Cerebellar cortex (tissue), 1 donor: ENCODE measurements around the gene DNAJC5.
"Not testable (repeated sequence)": the region's sequence is repeated elsewhere in the genome, so short reads cannot be mapped to it uniquely, and the experiment has no call there.

Experiments used
- DNase-seq: peaks from one replicate; pipeline ENCODE4 v3.0.0-alpha.2; 2015; ENCODE audit warnings: low spot score

The DNAJC5 gene

DNA sequence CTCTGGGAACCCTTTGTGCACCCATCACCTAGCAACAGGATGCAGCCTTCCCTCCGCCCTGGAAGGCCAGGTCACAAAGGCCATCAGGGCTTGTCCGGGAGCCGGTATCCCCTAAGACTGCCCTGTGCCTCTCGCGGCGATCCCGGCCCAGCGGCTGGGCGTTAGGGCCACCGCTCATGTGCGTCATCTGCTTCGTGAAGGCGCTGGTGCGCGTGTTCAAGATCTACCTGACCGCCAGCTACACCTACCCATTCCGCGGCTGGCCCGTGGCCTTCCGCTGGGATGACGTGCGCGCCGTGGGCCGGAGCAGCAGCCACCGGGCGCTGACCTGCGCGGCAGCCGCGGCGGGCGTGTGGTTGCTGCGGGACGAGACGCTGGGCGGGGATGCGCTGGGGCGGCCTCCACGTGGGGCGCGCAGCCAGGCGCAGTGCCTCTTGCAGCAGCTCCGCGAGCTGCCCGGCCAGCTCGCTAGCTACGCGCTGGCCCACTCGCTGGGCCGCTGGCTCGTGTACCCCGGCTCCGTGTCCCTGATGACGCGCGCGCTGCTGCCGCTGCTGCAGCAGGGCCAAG, 33.5 kb upstream of the DNAJC5 start, which contains the start of gene ABHD16B:
Gene ABHD16B, plus strand, starts transcription at position 134 of the 570 bp plus-strand sequence. Its CDS starts 43 bp downstream, at position 177.
- DNase-seq = no peak

DNA sequence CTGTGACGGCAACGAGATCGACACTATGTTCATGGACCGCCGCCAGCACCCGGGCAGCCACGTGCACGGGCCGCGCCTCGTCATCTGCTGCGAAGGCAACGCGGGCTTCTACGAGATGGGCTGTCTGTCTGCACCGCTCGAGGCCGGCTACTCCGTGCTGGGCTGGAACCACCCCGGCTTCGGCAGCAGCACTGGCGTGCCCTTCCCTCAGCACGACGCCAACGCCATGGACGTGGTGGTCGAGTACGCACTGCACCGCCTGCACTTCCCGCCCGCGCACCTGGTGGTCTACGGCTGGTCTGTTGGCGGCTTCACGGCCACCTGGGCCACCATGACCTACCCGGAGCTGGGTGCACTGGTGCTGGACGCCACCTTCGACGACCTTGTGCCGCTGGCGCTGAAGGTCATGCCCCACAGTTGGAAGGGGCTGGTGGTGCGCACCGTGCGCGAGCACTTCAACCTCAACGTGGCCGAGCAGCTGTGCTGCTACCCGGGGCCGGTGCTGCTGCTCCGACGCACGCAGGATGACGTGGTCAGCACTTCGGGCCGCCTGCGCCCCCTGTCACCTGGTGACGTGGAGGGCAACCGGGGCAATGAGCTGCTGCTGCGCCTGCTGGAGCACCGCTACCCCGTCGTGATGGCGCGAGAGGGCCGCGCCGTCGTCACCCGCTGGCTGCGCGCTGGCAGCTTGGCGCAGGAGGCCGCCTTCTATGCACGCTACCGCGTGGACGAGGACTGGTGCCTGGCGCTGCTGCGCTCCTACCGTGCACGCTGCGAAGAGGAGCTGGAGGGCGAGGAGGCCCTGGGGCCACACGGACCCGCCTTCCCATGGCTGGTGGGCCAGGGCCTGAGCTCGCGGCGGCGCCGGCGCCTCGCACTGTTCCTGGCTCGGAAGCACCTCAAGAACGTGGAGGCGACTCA, 32.7 kb upstream of the DNAJC5 start:
- DNase-seq = no peak

DNA sequence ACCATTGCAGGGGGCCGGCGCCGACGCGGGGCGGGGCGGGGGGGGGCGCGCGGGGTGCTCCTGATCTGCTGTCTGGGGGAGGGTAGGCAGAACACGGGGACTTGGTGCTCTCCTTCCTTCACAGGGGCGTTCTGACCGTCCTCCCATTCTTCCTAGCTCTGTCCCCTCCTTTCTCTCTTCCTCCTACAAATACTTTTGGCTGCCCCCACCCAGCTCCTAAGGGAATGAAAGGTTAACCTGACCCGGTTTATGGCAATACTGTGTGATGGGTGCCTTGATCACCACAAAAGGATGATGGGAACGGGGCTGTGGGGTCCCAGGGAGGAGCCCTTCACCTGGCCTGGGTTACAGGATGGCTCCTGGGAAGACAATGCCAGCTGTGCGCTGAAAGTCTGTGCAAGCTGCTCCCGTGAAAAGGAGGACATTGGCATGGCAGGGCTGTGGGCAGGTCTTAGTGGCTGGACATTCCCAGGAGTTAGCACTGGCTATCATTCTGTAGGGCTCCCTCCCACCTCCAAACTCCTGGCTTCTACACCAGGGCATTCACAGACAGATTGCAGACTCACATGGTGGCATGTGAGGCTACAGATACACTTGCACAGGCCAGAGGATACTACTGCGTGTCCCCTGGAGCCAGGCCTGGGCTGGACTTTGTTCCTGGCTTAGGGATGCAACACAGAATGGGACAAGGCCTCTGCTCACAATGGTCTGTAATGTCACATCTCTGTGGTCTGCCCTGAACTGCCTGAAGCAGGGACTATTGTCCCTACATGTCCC, 31.7 kb upstream of the DNAJC5 start:
- DNase-seq = no peak

DNA sequence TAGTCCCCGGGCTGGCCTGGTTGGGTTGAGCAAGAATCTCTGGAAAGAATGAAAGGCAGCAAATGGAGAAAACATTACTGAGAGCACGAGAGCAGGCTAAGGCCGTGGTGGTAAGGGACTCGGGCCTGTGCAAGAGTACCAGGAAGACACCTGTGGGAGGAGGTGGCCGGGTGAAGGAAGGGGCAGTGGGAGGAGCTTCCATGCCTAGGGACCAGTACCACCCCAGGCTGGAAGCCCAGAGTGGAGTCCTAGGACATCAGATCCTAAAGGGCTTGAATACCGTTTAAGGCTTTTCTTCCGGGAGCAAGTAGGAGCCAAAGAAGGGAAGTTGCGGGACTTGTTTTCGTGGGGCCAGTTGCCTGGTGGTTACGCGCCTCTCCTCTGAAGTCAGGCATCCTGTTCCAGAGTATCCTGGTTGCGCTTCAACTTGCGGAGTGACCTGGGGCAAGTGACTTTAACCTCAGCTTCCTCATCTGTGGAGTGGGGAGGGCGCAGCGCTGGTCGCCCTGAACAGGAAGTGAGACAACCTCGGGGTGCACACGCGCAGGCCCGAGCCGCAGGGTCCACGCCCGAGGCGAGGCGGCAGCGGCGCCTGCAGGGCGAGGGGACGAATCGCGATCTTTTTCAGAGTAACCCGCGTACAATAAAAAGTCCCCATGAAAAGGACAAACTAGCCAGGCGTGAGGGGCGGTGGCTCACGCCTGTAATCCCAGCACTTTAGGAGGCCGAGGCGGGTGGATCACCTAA, 31.0 kb upstream of the DNAJC5 start:
- DNase-seq = peak; percentile 85

DNA sequence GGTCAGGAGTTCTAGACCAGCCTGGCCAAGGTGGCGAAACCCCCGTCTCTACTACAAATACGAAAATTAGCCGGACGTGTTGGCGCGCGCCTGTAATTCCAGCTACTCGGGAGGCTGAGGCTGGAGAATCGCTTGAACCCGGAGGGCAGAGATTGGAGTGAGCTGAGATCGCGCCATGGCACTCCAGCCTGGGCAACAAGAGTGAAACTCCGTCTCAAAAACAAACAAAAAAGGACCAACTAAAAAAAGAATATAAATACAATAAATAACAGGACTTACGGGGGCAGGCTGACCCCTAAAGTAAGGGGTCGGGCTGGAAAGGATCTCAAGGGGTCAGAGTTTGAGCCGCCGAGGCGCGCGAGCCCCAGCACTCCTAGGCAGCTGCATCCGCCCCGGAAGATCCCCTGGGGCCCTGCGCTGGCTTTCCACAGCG, 30.4 kb upstream of the DNAJC5 start:
- DNase-seq = no peak

DNA sequence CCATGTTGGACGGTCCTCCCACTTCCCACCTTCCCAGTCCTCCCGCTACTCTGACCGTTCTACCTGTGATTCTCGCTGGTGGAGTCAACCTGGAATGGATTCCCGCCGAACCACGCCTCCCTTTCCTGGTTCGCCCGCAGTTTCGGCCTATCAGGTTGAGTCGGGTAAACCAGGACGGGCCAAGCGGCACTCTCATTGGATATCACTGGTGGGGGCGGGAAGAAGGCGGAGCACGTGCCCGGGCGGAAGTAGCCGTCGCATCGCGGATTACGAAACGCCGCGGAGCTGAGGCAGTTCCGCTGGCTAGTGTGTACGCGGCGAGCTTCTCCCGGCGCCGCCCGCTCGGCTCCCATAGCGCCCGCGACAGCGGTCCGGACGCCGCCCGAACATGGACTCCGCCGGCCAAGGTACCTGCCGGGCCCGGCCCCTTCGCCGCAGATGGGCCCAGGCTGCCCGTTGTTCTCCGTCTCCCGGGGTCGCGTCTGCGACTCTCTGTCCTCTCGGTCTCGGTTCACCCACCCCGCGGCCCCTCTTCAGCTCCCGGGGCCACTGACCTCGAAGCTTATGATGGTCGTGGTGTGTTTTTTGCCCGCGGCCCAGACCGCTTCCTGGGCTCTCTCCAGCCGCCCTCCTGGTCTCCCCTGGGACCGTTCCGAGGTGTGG, 29.8 kb upstream of the DNAJC5 start, which contains the start of gene TPD52L2:
Gene TPD52L2, plus strand, starts transcription at position 293 of the 663 bp plus-strand sequence. Its CDS starts 96 bp downstream, at position 389.
- peak; percentile 100 for DNase-seq

DNA sequence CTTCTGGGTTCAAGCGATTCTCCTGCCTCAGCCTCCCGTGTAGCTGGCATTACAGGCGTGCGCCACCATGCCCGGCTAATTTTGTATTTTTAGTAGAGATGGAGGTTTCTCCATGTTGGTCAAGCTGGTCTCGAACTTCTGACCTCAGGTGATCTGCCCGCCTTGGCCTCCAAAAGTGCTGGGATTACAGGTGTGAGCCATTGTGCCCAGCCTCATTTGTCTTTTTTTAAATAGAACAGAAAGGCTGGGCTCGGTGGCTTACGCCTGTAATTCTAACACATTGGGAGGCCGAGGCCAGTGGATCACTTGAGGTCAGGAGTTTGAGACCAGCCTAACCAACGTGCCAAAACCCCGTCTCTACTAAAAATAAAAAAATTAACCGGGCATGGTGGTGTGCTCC, 27.9 kb upstream of the DNAJC5 start:
- DNase-seq = not testable (repeated sequence)

DNA sequence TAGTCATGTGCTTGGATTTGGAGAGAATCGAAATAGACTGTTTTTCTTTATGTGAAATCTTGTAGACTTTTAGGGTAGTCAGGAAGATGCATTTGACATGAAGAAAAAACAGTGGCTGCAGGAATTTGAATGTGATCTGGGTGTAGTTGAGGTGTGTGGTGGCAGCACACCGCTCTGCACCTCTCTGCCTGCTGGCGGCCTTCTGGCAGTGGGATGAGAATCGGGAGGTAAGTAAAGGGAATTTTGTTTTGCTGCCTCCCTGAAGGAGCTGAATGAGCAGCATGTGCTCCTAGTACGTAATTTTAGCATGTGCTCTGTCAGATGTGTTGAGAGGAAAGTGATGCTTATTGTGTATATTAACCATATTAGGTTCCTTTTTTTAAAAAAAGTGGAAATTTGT, 26.7 kb upstream of the DNAJC5 start:
- DNase-seq = no peak

DNA sequence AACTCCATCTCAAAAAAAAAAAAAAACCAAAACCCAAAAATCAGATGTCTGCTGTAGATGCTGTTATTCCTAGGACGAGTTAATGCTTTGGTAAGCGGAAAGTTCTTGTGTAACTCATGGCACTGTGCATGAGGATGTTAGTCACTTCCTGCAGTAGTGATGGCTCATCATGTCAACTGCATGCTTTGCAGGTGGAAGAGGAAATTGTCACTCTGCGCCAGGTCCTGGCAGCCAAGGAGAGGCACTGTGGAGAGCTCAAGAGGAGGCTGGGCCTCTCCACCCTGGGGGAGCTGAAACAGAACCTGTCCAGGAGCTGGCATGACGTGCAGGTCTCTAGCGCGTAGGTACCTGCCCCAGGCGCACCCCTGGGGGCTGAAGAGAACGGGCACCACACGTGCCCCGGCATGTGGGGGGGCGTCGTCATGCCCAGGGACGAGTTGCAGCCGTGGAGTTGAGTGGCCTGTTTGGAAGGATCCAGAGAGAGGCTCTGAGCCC, 21.4 kb upstream of the DNAJC5 start:
- DNase-seq = no peak

DNA sequence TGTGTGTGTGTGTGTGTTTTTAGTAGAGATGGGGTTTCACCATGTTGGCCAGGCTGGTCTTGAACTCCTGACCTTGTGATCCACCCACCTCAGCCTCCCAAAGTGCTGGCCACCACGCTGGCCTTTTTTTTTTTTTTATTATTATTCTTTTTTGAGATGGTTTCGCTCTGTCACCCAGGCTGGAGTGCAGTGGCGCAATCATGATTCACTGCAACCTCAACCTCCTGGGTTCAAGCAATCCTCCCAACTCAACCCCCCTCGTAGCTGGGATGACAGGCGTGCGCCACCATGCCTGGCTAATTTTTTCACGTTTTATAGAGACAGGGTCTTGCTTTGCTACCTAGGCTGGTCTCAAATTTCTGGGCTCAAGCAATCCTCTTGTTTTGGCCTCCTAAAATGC, 20.7 kb upstream of the DNAJC5 start:
- not testable (repeated sequence) for DNase-seq

DNA sequence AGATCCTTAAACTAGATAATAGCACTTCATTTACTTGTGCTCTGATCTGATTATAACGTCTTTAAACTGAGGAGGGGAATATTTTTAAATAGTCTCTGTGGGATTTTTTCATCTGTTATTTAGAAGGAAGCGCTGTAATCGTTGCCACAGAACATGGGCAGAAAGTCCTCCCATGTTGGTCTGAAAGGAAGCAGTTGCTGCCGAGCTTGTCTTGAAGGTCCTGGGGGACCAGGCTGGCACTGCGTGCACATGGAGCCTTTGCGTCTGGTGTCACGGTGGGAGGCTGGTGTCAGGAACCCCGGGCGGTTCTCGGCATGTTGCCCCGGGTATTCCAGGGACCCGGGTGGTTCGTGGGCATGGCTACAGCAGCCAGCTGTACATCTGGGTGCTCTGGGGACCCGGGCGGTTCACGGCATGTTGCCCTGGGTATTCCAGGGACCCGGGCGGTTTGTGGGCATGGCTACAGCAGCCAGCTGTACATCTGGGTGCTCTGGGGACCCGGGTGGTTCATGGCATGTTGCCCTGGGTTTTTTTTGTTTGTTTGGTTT, 18.4 kb upstream of the DNAJC5 start:
- no peak for DNase-seq

DNA sequence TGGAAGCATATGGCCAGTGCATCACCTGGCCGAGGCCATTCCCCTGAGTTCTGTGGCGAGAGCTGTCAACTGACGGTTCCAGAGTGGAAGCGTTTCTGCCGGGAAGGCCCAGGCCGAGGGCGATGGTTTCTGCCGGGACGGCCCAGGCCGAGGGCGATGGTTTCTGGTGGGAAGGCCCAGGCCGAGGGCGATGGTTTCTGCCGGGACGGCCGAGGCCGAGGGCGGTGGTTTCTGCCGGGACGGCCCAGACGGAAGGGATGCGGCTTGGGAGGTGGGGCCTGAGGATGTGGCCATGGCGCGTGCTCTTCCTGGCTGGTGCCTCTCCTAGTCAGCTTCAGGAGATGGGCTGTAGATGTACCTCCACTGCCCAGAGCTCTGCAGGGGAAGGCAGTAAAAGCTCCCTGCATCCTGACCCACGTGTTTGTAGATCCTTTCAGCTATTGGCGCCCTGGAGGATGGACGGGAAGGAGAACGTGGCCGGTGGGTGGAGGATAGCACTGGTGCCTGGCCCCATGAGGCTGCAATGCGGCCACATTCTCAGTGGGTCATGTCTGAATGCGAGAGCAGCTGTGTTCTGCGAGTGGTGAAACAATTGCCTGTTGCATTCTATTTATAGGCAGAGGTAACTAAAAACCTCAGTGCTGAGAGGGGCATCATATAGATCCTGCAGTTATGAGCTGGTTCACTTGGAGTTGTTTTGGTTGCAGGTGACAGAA, 17.0 kb upstream of the DNAJC5 start:
- DNase-seq = no peak

DNA sequence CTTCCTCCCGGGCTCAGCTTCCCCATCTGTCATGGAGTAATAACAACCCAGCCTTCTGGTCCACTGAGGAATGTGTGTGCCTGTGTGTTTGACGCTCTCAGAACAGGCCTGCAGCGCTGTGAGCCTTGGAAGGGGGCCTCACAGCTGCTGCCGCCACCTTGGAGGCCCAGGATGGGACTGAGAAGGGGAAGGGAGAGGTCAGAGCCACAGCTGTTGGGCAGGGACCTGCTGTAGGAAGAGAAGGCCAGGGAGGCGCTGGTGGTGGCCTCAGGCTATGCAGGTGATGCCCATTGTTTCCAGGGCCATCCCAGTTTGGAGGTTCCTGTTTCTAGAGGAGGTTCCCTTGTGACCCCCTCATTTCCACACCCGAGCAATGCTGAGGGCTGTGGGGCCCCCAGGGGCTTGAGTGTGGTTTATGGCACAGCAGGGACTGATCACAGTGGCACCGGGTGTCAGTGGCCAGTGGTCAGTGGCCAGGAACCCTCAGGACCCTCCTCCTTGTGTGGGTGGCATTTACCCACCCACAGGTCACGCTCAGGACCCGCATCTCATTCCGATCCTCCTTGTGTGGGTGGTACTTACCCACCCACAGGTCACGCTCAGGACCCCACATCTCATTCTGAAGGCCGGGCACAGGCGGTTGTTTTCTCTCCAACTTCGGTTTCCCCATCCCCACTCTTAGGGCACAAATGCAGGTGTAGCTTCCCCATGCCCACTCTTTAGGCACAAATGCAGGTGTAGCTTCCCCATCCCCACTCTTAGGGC, 15.8 kb upstream of the DNAJC5 start:
- DNase-seq = no peak

DNA sequence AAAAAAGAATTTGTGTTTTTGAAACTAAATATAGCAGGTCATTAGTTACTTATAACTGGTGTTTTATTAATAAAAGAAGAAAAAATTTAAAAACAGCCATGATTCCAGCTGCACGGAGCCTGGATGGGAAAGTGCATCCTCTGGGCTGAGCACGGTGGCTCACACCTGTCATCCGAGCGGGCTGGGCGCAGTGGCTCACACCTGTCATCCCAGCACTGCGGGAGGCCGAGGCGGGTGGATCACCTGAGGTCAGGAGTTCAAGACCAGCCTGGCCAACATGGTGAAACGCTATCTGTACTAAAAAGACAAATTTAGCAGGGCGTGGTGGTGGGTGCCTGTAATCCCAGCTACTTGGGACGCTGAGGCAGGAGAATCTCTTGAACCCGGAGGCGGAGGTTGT, 14.0 kb upstream of the DNAJC5 start:
- not testable (repeated sequence) for DNase-seq

DNA sequence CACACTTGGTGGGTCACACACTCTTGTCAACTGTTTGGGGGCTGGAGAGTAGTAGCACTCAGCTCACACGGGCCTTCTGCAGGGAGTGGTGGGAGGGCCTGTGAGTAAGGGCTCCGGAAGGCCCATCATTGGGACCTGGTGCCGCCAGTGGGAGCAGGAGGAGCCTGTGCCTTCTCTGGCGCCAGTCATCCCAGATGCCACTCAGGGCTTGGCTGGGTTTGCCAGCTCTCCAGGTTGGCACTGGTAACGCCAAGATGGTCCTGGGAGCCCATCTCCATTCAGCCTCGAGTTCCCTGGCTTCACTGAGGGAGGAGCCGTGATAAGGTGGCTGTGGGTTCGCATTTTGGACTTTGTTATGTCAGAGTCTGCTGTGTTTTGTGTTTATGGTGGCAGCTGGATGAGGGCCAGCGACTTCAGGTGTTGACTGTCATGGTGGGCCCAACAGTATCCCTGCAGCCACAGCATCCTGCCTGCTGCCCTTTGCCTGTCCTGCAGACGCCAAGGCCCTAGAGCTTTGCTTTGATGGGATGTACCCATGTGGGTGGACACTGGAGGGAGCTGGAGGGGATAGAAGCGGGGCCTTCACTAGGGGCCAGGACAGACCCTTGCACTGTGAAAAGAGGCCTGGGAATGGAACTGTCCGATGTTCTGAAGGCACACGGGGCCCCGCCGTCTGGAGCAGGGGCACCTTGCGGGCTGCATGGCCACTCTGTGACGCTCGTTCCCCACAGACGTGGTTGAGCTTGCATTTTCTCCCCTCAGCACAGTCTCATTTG, 13.3 kb upstream of the DNAJC5 start:
- DNase-seq = peak; percentile 52

DNA sequence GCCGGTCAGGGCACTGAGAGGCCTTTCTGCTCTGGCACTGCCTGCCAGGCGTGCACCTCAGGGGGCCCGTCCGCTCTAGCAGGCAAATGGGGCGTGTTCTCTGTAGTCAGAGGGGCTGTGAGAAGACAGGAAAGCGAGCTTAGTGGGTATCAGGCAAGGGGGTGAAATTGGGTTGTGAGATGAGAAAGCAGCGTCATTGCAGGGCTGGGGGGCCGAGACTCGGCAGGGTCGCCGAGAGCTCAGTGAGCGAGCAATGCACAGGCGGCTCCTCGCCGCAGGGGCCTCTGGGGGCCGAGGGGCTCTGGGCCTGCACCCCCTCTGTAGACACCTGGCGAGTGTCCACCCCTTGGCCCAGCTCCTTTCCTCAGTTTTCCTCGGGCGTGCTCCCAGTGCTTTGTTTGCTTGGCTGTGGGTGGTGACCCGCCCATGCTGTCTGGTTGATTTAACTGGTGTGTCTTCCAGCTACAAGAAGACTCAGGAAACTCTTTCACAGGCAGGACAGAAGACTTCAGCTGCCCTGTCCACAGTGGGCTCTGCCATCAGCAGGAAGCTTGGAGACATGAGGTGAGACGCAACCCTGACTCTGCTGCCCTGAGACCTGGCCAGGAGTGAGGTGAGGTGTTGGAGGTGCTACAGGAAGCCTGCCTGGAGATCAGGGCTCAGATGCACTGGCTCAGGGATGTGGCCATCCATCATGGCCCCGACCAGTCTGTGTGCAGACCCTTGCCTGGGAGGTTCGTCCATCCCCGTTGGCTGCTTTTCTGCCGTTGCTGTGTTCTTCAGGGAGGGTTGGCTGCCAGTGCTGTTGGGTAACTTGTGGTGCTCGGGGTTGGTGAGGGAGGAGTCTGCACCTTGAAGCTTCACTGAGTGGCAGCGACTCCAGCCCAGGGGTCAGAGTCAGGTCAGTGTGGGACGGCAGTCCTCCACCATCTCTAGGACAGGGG, 12.4 kb upstream of the DNAJC5 start:
- no peak for DNase-seq

DNA sequence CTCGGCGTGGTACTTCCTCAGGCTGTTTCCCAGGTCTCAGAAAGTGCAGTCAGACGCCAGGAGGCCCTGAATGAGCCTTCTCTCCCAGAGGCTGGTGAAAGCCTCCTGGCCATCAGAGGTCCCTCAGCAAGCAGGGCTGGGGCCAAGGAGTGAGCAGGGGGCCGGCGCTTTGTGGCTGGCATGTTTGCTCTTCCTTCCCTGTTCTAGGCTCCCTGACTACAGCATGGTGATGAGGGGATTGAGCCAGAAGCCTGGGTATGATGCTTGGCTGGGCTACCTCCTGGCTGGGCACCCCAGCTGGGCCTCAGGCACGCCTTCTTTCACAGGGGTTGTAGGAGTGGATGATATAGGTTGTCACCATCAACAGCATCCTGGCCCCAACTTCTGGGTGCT, 11.7 kb upstream of the DNAJC5 start:
- DNase-seq = no peak
